Measurements from ENCODE around the gene SPAAR. TPM values are rescaled to one million over a fixed set of nuclear protein-coding genes. Genes with fewer than 3 reads are reported as not detected.
"Not testable (repeated sequence)": the region's sequence is repeated elsewhere in the genome, so short reads cannot be mapped to it uniquely, and the experiment has no call there.

Gene SPAAR
- total RNA-seq, 2 experiments from 2014 or later: not detected

DNA sequence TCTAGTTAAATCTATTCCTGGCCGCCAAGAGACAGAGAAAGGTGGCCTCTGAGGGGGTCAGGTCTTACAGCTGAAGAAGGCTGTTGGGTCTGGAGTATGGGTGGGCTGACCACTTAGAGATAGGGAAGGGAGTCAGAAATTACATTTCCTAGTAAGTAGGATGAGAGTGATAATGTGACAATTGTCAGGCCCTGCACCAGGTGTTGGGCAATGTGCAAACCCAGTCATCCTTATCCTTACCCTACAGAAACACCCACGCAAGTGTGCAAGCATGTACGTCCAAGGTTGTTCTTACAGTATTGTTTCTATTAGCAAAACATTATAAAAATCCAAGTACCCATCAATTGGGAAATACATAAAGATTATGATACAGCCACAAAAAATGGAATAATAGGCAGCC is 9.5 kb downstream of the SPAAR start:
- ChIA-PET CTCF (interaction anchor here (4.8 kb wide), 1 partner anchor 16 kb away, joined by 17 read pairs; no protein-coding TSS in a partner anchor), POLR2A (no interaction called here)
- Mint-ChIP-seq H3K27ac (no peak overlapping the region), H3K27me3 (no peaks in the 10 kb centered on the region), H3K4me1 (no peaks in the 10 kb centered on the region), H3K9me3 (no peaks in the 10 kb centered on the region), H3K36me3 (ENCODE audit: low read depth) (no peaks in the 10 kb centered on the region), H3K4me3 (no peak overlapping the region)
- DNase-seq: no peak

- no peaks in the 10 kb centered on the region for H3K9me3 Mint-ChIP-seq
- no peak overlapping the region for H3K4me3 Mint-ChIP-seq
- POLR2A ChIA-PET: no interaction called here
- no peaks in the 10 kb centered on the region for H3K36me3 Mint-ChIP-seq (ENCODE audit: low read depth)
- CTCF ChIA-PET: interaction anchor here (2.3 to 4.8 kb wide), 2 partner anchors 16 to 26 kb away, joined by 8 to 17 read pairs; no protein-coding TSS in a partner anchor
- DNase-seq: no peak
- H3K27me3 Mint-ChIP-seq: no peaks in the 10 kb centered on the region
- no peaks in the 10 kb centered on the region for H3K4me1 Mint-ChIP-seq
- no peak overlapping the region for H3K27ac Mint-ChIP-seq
These were observed 10.1 kb downstream of the SPAAR start for GRCh38 chr9:35919212-35920008.

DNA sequence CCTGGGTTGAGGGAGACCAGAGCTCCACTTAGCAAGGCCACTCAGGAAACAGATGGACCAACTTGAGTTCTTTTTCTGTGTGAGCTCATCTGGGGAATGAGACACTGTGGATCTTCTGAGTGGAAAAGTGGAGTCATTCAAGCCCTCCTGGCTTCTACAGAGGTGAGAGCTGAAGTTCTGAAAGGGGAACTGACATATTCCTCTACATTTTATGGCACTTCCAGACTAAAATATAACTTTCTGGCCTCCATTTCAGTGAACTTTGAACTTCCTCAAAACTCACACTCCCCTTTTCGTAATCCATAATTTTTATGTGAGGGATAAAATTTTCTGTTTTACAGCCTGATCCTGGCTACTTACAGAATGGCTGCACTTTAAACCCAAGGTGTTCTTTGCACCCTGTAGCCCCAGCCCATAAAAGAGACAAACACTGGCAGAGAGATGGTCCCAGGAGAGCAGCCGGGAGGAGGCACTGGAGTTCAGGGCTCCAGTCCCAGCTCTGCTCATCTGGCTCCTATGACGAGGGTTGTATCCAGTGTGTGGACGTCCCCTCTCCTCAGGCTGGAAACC is 10.8 kb downstream of the SPAAR start:
- Mint-ChIP-seq H3K4me1 (no peaks in the 10 kb centered on the region), H3K27ac (no peak overlapping the region), H3K27me3 (no peaks in the 10 kb centered on the region), H3K36me3 (ENCODE audit: low read depth) (no peaks in the 10 kb centered on the region), H3K4me3 (no peak overlapping the region), H3K9me3 (no peaks in the 10 kb centered on the region)
- ChIA-PET POLR2A (no interaction called here), CTCF (interaction anchor here (2.3 to 4.8 kb wide), 2 partner anchors 17 to 25 kb away, joined by 8 to 17 read pairs; no protein-coding TSS in a partner anchor)
- no peak for DNase-seq

- Mint-ChIP-seq H3K4me3 (no peak overlapping the region), H3K9me3 (no peaks in the 10 kb centered on the region), H3K36me3 (ENCODE audit: low read depth) (no peaks in the 10 kb centered on the region), H3K4me1 (no peaks in the 10 kb centered on the region), H3K27ac (no peak overlapping the region), H3K27me3 (no peaks in the 10 kb centered on the region)
- no peak for DNase-seq
- POLR2A ChIA-PET: no interaction called here
- CTCF ChIA-PET: no interaction called here
These were observed 14.3 kb downstream of the SPAAR start for GRCh38 chr9:35923598-35923926.

- Mint-ChIP-seq H3K4me1 (no peaks in the 10 kb centered on the region), H3K36me3 (ENCODE audit: low read depth) (no peaks in the 10 kb centered on the region), H3K27ac (no peak overlapping the region), H3K27me3 (no peaks in the 10 kb centered on the region), H3K4me3 (no peak overlapping the region), H3K9me3 (no peaks in the 10 kb centered on the region)
- no peak for DNase-seq
- ChIA-PET CTCF (interaction anchor here (0.8 to 1.3 kb wide), 2 partner anchors 21 kb away, joined by 3 to 4 read pairs; no protein-coding TSS in a partner anchor), POLR2A (no interaction called here)
These were observed 14.9 kb downstream of the SPAAR start for GRCh38 chr9:35923927-35924763.

- H3K9me3 Mint-ChIP-seq: no peaks in the 10 kb centered on the region
- H3K36me3 Mint-ChIP-seq (ENCODE audit: low read depth): no peaks in the 10 kb centered on the region
- no peak overlapping the region for H3K4me3 Mint-ChIP-seq
- ChIA-PET CTCF (interaction anchor here (0.6 kb wide), 1 partner anchor 109 kb away, joined by 3 read pairs; no protein-coding TSS in a partner anchor), POLR2A (no interaction called here)
- peaks cover 11% of the 10 kb centered on the region for H3K4me1 Mint-ChIP-seq
- DNase-seq: no peak
- no peaks in the 10 kb centered on the region for H3K27me3 Mint-ChIP-seq
- no peak overlapping the region for H3K27ac Mint-ChIP-seq
These were observed 19.5 kb downstream of the SPAAR start for GRCh38 chr9:35928591-35929452.

- no peak for DNase-seq
- H3K27me3 Mint-ChIP-seq: no peaks in the 10 kb centered on the region
- no peak overlapping the region for H3K27ac Mint-ChIP-seq
- ChIA-PET POLR2A (no interaction called here), CTCF (interaction anchor here (0.6 to 1.5 kb wide), 2 partner anchors 15 to 109 kb away, joined by 3 to 4 read pairs; no protein-coding TSS in a partner anchor)
- H3K9me3 Mint-ChIP-seq: no peaks in the 10 kb centered on the region
- no peaks in the 10 kb centered on the region for H3K36me3 Mint-ChIP-seq (ENCODE audit: low read depth)
- H3K4me3 Mint-ChIP-seq: no peak overlapping the region
- peaks cover 12% of the 10 kb centered on the region for H3K4me1 Mint-ChIP-seq
These were observed 20.1 kb downstream of the SPAAR start for GRCh38 chr9:35929453-35929718.

GRCh38 chr9:35930521-35930920 is 21.2 kb downstream of the SPAAR start:
- Mint-ChIP-seq H3K27ac (no peak overlapping the region), H3K36me3 (ENCODE audit: low read depth) (no peaks in the 10 kb centered on the region), H3K27me3 (no peaks in the 10 kb centered on the region), H3K4me3 (no peak overlapping the region), H3K4me1 (peaks cover 12% of the 10 kb centered on the region), H3K9me3 (no peaks in the 10 kb centered on the region)
- CTCF ChIA-PET: interaction anchor here (1.5 kb wide), 1 partner anchor 14 kb away, joined by 4 read pairs; no protein-coding TSS in a partner anchor
- DNase-seq: no peak
- POLR2A ChIA-PET: no interaction called here

- ChIA-PET CTCF (no interaction called here), POLR2A (no interaction called here)
- Mint-ChIP-seq H3K9me3 (no peaks in the 10 kb centered on the region), H3K4me1 (peaks cover 12% of the 10 kb centered on the region), H3K27ac (no peak overlapping the region), H3K27me3 (no peaks in the 10 kb centered on the region), H3K36me3 (ENCODE audit: low read depth) (no peaks in the 10 kb centered on the region), H3K4me3 (no peak overlapping the region)
- DNase-seq: no peak
These were observed 21.7 kb downstream of the SPAAR start for GRCh38 chr9:35930989-35931388.

DNA sequence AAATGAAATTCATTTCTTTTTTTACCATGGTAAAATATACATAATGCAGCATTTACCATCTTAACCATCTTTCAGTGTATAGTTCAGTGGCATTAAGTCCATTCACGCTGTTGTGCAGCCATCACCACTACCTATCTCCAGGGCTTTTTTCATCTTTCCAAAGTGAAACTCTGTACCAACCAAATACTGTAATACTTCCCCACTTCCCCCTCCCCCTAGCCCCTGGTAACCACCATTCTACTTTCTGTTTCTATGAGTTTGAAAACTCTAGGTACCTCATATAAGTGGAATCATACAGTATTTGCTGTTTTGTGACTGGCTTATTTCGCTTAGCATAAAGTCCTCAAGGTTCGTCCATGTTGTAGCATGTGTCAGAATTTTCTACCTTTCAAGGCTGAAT is 23.4 kb downstream of the SPAAR start:
- Mint-ChIP-seq H3K27me3 (no peaks in the 10 kb centered on the region), H3K9me3 (peaks cover 4% of the 10 kb centered on the region), H3K4me1 (peaks cover 12% of the 10 kb centered on the region), H3K4me3 (no peak overlapping the region), H3K36me3 (ENCODE audit: low read depth) (no peaks in the 10 kb centered on the region), H3K27ac (no peak overlapping the region)
- ChIA-PET CTCF (interaction anchor here (0.6 to 1.4 kb wide), 3 partner anchors 12 to 259 kb away, joined by 3 to 5 read pairs (median 4); no protein-coding TSS in a partner anchor), POLR2A (no interaction called here)
- no peak for DNase-seq

- H3K36me3 Mint-ChIP-seq (ENCODE audit: low read depth): no peaks in the 10 kb centered on the region
- POLR2A ChIA-PET: no interaction called here
- H3K4me3 Mint-ChIP-seq: no peak overlapping the region
- no peak for DNase-seq
- H3K9me3 Mint-ChIP-seq: peaks cover 4% of the 10 kb centered on the region
- H3K4me1 Mint-ChIP-seq: peaks cover 12% of the 10 kb centered on the region
- H3K27me3 Mint-ChIP-seq: no peaks in the 10 kb centered on the region
- no peak overlapping the region for H3K27ac Mint-ChIP-seq
- CTCF ChIA-PET: interaction anchor here (1.2 kb wide), 1 partner anchor 30 kb away, joined by 3 read pairs; no protein-coding TSS in a partner anchor
These were observed 24.3 kb downstream of the SPAAR start for GRCh38 chr9:35933550-35934067.

- POLR2A ChIA-PET; H3K9me3 Mint-ChIP-seq; DNase-seq; H3K27me3 Mint-ChIP-seq; H3K36me3 Mint-ChIP-seq (ENCODE audit: low read depth); H3K27ac Mint-ChIP-seq; H3K4me3 Mint-ChIP-seq: not testable (repeated sequence)
- CTCF ChIA-PET: interaction anchor here (1.2 kb wide), 1 partner anchor 30 kb away, joined by 3 read pairs; no protein-coding TSS in a partner anchor
- H3K4me1 Mint-ChIP-seq: peaks cover 13% of the 10 kb centered on the region
These were observed 24.8 kb downstream of the SPAAR start for GRCh38 chr9:35934069-35934468.

All from activated CD4-positive, alpha-beta memory T cell treated with anti-CD3 and anti-CD28 coated beads, Interleukin-2, amount 10 ng/mL, durations not matched to agents 7 days and 5 days (primary cell).